SH-SY5Y (cell line): ENCODE data around the gene AOPEP.

Experiments
- GATA2 ChIP-seq: IDR thresholded peaks from 2 replicates; pipeline ENCODE4 v1.6.1; 2011; ENCODE audit warnings: mild to moderate bottlenecking, low read depth, low read length
- GATA3 ChIP-seq: IDR thresholded peaks from 2 replicates; pipeline ENCODE4 v1.6.1; 2011; ENCODE audit warnings: low read depth, mild to moderate bottlenecking, low read length, moderate library complexity

AOPEP gene

DNA sequence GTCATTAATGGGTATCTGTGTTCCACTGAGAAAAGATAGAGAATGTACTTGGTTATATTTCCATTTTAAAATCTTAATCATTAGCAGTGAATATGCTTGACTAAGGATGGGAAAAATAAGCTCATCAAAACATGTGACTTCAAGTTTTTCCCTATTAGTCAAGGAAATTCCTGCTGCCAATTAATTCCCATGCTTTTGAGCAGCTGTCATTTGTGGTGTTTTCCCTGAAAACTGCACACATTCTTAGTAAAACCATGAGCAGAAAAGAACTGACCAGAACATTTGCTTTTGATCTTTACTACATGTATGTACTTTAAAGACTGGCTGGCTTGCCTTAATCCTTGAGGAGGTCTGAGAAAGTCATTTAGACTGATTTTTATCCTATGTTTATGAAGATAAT, 75.2 kb downstream of the AOPEP start:
- no peak for TF ChIP-seq GATA2
- TF ChIP-seq GATA3 = no peak

DNA sequence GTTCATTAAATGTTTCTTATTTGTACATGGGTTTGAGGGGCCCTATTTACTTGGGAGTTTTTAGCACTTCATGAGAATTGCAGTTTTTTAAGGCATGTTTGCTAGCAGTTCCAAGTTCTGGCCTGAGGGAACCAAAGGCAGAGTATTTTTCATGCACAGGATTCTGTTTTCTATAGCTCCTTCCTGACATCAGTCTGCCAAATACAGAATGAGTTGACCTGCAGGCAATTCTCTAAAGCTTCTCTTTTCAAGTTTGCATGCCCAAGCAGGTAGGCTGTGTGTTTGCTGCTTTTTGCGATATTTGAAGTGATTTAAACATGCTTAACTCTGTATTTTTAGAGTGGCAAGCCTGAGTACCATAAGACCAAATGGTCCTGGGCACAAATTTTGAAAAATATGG, 75.8 kb downstream of the AOPEP start:
- no peak for TF ChIP-seq GATA3
- TF ChIP-seq GATA2 = no peak

DNA sequence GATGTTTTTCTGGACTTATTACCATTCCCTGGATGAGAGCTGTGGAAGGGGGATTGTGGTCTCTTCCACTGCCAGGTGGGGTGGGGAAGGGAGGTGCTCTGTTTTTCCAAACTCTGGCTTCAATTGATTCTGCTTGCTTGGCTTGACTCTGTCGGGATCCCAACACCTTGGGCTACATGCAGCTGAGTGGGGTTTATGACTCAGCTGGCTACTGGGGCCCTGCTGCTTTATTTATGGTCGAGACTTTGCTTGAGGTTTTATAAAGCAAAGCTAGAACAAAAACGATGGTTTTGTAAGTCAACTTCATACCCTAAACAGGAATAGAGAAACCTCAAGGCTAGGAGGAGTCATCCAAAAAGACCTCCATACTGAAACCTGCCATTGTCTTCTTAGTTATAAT, 76.3 kb downstream of the AOPEP start:
- TF ChIP-seq GATA3 = no peak
- no peak for TF ChIP-seq GATA2

DNA sequence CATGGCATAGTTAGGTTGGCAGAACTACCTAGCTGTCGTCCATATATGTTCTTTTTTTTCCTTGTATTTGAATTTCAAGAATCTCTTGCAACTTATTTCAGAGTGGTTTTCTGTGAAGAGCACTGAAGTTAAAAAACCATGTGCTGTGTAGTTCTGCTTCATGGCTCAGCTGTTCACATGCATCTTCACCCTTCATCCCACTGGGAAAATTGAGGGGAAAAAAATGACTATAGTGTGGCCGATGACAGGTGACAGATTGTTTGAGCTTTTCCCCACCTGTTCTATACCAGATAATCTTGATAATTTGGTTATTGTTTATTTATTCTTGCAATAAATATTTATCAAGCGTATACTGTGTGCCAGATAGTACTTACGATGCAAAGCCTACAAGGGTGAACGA, 77.8 kb downstream of the AOPEP start:
- TF ChIP-seq GATA3 = no peak

DNA sequence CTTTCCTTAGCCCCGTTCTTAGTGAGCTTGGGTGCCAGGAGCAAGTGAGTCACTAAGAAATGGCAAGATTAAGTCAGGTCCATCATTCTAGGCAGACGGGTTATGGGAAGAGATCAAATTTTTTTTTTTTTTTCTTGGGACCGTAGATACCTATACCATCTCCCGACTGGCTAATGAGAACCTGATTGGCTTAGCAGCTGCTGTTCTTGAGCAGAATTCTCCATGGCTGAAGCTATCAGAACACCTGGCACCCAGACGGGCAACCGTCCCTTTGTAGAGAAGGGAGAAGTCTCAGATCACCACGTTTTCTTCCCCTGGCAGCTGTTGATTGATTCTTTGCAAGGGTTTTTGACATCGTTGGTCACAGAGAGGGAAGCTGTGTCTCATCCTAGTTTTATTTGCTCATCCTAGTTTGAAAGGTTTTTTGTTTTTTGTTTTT, 78.6 kb downstream of the AOPEP start:
- TF ChIP-seq GATA3 = no peak

DNA sequence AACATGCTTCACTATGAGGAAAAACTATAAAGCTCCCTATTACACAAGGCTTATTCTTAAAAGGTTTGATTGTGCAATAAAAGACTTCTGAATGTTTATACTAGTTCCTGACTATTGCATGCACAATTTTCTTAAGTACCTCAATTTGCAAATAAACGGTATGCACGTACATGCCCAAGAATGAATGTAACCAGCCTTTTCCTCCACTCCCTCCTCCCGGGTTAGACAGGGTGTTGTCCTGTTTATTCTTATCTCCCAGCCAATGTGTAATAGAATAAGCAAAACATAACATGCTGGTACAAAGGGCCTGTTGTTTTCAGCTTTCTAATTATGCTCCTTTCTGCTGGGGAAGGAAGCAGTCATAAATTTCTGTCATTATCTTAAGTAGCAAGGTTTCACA, 79.1 kb downstream of the AOPEP start:
- no peak for TF ChIP-seq GATA2

DNA sequence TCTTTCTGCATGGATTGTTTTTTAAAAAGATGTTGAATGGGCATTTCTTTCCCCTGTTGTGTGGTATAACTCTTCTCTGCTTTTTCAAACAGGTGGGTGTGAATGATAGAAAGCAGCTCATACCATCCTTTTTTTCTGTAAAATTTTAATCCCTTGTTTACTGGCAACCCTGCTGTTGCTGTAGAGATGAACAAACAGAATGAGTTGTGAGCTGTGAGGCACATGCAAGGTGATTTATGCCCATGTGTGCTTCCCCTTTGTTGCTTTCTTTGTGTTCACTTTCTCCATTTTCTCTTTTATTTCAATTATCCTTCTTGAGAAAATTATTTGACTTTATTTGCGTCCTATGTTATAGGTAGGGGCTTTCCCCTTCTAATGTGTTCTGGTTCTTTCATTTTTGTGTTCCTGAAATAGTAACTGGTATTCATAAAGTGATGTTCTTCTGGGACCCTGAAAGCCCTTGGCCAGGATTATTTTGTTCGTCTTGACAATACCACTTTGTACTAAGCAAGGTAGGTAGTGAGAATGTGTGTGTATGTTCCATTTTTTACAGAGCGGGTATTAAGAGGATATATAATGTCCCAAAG, 79.9 kb downstream of the AOPEP start:
- TF ChIP-seq GATA3 (no peak), GATA2 (no peak)

DNA sequence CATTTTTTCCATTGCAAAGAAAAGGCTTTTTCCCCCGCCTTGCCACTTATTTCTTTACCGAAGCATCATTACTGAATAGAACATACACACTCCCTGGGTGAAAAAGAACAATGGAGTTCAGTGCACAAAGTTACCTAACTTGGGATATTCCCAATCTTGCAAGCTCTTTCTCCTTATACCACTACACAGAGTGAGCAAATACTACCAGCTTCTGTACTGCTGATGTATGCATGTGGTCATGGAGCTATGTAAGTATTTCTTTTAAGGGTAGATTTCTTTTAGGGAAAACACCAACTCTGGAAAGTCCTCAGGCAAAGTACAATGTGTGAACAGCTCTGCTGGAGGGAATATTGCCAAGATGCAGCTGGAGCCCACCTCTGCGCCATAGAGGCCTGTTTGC, 81.1 kb downstream of the AOPEP start:
- TF ChIP-seq GATA3 = no peak
- no peak for TF ChIP-seq GATA2

DNA sequence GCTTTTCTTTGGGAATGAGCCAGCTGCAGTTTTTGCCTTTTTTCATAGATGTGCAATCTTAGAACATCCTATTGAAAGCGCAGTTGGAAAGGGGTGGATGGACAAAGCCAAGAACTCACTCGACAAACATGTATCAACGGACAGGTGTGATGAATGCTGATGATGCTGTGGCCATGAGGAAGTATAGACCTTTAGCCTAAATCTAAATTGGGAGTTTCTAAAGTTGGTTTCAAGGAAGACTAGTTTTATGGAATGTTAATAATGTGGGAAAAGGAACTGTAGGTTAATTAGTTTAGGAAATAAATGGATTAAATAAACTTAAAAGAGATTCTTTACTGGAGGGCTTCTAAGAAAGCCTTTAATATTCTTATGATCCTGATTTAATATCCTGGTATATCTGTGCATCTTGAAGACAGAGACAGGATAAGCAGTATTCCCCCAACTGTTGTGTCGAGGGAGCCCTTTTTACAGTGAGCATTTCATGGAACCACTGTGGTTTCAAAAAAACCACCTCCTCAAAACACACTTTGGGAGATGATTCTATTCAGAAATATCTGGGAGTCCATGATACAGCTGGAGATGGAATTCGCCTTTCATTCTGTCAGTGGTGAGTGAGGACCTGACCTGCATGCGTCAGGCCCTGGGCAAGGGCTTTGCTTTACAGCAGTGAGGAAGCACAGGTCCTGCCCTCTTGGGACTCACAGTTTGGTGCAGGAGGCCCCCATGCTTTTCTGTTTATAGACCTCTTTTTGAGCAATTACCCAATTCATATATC, 82.6 kb downstream of the AOPEP start:
- TF ChIP-seq GATA3 = no peak
- TF ChIP-seq GATA2 = no peak

DNA sequence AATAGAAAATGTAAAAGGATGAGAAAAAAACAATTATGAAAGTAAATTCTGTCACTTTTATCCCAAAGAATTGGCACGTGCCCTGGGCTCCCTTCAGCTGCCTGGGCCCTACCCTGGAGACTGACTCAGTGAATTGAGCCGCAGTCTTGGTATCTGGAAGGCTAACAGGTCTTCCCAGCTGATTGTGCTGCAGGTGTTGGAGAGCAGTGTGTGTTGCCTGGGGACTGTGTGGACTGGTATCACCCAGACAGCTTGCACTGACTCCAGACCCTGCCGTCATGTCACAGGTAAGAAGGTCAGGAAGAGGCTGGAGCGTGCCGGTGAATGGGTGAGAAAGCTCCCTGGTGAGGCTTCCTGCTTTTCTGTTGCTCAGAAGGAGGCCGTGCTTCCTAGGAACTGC, 83.3 kb downstream of the AOPEP start:
- TF ChIP-seq GATA3 = no peak
- TF ChIP-seq GATA2 = no peak

DNA sequence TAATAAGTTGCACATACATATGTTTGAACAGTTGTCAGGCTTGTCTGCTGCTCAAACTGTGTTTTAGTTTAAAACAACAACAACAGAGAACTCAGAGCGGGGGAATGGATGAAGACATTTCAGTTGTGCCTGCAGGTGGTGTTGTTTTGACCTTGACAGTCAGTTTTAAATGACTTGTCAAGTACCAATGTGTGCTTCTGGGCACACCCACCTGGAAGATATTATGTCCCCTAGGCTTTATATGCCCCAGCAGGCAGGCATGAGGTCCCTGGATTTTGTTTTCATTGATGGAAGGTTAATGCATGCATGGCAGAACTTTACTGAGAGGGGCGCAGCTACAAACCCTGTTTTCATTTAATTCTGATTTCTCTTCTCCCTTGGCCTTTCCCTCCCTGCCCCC, 84.6 kb downstream of the AOPEP start:
- TF ChIP-seq GATA2 (no peak), GATA3 (no peak)

DNA sequence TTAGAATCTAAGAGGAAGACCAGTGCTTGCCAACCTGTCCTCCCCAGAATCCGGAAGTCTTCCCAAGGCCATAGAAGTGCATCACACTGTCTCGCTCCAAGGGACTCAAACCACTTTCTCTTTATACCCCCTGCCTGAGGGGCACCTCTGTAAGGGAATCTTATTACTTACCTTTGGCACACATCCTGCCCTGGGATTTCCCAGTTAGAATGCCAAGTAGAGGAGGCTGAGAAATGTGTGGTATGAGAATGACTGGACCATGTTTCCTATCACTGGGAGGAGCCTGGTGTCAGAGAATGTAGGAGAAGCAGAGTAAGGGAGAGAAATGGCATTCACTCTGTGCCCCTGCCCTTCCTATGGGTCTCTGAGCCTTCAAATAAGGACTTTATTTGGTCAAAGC, 85.8 kb downstream of the AOPEP start:
- TF ChIP-seq GATA2 (no peak), GATA3 (no peak)

DNA sequence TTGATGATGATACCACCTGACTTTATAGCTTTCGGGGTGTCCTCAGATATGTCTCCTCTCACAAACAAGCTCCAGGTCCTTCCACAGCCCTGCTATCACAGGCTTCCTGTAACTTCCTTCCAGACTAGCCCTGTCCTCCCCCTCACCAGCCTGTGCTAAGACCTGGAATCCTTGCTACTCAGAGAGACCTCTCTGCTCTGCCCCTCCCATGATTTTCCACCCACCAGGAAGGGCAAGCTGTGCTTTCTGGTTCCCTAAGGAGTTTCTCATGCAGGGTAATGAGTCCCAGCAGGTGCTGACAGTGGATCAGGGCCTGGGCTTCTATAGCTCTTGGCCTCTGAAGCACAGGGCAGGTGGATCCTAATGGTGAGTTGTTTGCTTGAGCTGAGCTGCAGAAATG, 86.9 kb downstream of the AOPEP start:
- TF ChIP-seq GATA2 (no peak), GATA3 (no peak)

DNA sequence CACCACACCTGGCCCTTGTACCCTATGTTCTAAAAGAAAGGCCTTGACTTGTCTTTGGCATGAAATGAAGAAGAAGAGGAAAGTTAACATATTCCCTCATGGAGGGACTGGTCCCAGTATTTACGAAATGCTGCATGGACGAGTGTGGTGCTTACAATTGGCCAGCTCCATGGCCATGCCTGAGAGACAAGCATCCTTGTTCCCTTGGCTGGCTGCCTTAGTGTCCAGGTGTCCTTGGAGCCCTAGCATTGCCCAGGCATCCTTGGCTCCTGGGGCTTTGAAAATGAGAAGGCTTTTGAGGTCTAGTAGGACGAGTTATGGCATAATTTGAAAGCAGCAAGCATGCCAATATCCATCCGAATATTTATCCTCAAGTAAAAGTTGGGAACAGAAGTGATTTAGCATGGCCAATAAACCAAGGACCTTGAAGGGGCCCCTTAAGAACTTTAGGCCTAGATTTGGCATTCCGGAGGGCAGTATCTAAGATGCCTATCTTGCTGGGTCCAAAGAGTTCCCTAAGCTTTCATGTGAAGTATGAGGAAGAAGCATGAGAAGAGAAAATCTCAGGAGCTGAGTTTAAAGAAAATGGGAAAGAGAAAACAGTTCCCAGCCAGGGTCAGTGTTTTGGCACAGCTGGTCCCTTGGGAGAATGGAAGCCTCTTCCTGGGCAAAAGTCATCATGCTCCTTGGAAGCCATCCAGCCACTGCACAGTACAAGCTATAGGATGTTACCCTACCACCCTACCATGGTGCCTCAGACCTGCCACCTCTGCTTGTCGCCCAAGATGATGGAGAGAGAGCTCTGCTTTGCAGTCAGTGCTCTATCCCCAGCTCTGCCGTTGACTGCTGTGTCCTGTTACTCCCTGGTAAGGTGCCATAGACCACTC, 91.0 kb downstream of the AOPEP start:
- TF ChIP-seq GATA3 (no peak), GATA2 (no peak)

DNA sequence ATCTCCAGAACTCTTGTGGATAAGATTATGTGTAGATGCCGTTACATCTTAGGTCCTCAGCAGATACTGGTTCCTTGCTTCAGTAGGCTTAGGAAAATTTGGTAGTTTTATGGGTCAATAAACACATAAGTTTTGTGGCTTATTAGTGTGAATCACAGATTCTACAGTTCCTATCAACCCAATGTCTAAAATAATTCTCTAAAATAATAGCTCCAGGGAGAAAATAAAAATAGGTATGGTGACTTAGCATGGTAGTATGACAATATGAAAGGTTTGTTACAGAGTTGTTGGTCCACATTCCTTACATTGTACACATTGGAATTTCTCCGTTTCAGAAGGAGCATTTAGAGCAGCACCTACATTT, 91.7 kb downstream of the AOPEP start:
- TF ChIP-seq GATA2 (no peak), GATA3 (no peak)

DNA sequence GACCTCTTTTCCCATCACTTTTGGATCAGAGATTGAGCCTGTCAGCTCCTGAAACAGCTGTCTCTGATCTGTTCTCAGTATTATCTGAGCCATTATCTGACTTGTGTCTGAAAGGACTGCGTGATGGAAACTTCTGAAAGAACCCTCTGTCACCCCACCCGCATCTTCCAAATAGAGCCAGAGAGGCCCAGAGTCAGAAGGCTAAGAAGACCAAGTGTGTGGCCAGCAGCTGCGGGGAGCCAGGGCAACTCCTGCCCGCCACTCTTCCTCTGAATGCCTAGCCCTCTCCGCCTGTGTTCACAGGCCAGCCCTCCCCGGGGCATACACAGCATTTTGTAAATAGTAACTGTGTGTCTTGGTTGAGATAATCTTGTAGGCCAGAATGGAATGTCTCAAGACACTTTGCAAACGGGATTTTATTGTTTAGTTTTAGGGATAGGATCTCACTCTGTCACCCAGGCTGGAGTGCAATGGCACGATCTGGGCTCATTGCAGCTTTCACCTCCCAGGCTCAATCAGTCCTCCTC, 92.7 kb downstream of the AOPEP start:
- no peak for TF ChIP-seq GATA2
